ENCODE data around the gene TRAPPC2L.
"Not testable (repeated sequence)": the region's sequence is repeated elsewhere in the genome, so short reads cannot be mapped to it uniquely, and the experiment has no call there.

The TRAPPC2L gene

GRCh38 chr16:88820385-88821025 is 36.4 kb upstream of the TRAPPC2L start:
- H3K4me1 ChIP-seq (ENCODE audit: control insufficient read depth, insufficient read depth, low read length): no peaks in the 10 kb centered on the region
- peaks cover 7 to 16% of the 10 kb centered on the region in 2 donors for H3K36me3 ChIP-seq (ENCODE audit: control insufficient read depth in 2 of 2, insufficient read depth in 2 of 2, low read length in 2 of 2)
- H3K9me3 ChIP-seq (ENCODE audit: control insufficient read depth in 2 of 2, low read length in 2 of 2): no peaks in the 10 kb centered on the region
- H3K27ac ChIP-seq (ENCODE audit: low read length): no peak overlapping the region
- no peak overlapping the region for H3K4me3 ChIP-seq (ENCODE audit: low read length in 2 of 2)
- H3K27me3 ChIP-seq (ENCODE audit: control insufficient read depth in 1 of 2, insufficient read depth in 2 of 2, low read length in 2 of 2): no peaks in the 10 kb centered on the region
- no peak overlapping the region for H3K9ac ChIP-seq (ENCODE audit: low read length in 2 of 2)

GRCh38 chr16:88821168-88821850 is 35.6 kb upstream of the TRAPPC2L start:
- Histone ChIP-seq H3K27ac (ENCODE audit: low read length) (no peak overlapping the region), H3K4me1 (ENCODE audit: control insufficient read depth, insufficient read depth, low read length) (no peaks in the 10 kb centered on the region), H3K4me3 (ENCODE audit: low read length in 2 of 2) (no peak overlapping the region), H3K9me3 (ENCODE audit: control insufficient read depth in 2 of 2, low read length in 2 of 2) (no peaks in the 10 kb centered on the region), H3K36me3 (ENCODE audit: control insufficient read depth in 2 of 2, insufficient read depth in 2 of 2, low read length in 2 of 2) (peaks cover 7 to 16% of the 10 kb centered on the region in 2 donors), H3K27me3 (ENCODE audit: control insufficient read depth in 1 of 2, insufficient read depth in 2 of 2, low read length in 2 of 2) (no peaks in the 10 kb centered on the region), H3K9ac (ENCODE audit: low read length in 2 of 2) (no peak overlapping the region)

GRCh38 chr16:88822281-88823040 is 34.5 kb upstream of the TRAPPC2L start:
- Histone ChIP-seq H3K9me3 (ENCODE audit: control insufficient read depth in 2 of 2, low read length in 2 of 2) (no peaks in the 10 kb centered on the region), H3K9ac (ENCODE audit: low read length in 2 of 2) (no peak overlapping the region), H3K36me3 (ENCODE audit: control insufficient read depth in 2 of 2, insufficient read depth in 2 of 2, low read length in 2 of 2) (peaks cover 7 to 19% of the 10 kb centered on the region in 2 donors)

GRCh38 chr16:88823646-88824045 is 33.3 kb upstream of the TRAPPC2L start:
- H3K27ac ChIP-seq (ENCODE audit: low read length); H3K4me1 ChIP-seq (ENCODE audit: control insufficient read depth, insufficient read depth, low read length); H3K27me3 ChIP-seq (ENCODE audit: control insufficient read depth in 1 of 2, insufficient read depth in 2 of 2, low read length in 2 of 2); H3K9ac ChIP-seq (ENCODE audit: low read length in 2 of 2); H3K9me3 ChIP-seq (ENCODE audit: control insufficient read depth in 2 of 2, low read length in 2 of 2); H3K4me3 ChIP-seq (ENCODE audit: low read length in 2 of 2): not testable (repeated sequence)
- peaks cover 7 to 22% of the 10 kb centered on the region in 2 donors for H3K36me3 ChIP-seq (ENCODE audit: control insufficient read depth in 2 of 2, insufficient read depth in 2 of 2, low read length in 2 of 2)

More at GRCh38 chr16:88822281-88823040, 34.5 kb upstream of the TRAPPC2L start:
- no peak overlapping the region for H3K27ac ChIP-seq (ENCODE audit: low read length)
- no peaks in the 10 kb centered on the region for H3K27me3 ChIP-seq (ENCODE audit: control insufficient read depth in 1 of 2, insufficient read depth in 2 of 2, low read length in 2 of 2)
- H3K4me3 ChIP-seq (ENCODE audit: low read length in 2 of 2): no peak overlapping the region
- H3K4me1 ChIP-seq (ENCODE audit: control insufficient read depth, insufficient read depth, low read length): no peaks in the 10 kb centered on the region

GRCh38 chr16:88824256-88825077 is 32.5 kb upstream of the TRAPPC2L start:
- Histone ChIP-seq H3K9ac (ENCODE audit: low read length in 2 of 2) (no peak overlapping the region), H3K4me3 (ENCODE audit: low read length in 2 of 2) (no peak overlapping the region), H3K27me3 (ENCODE audit: control insufficient read depth in 1 of 2, insufficient read depth in 2 of 2, low read length in 2 of 2) (no peaks in the 10 kb centered on the region), H3K4me1 (ENCODE audit: control insufficient read depth, insufficient read depth, low read length) (no peaks in the 10 kb centered on the region), H3K36me3 (ENCODE audit: control insufficient read depth in 2 of 2, insufficient read depth in 2 of 2, low read length in 2 of 2) (peaks cover 7 to 22% of the 10 kb centered on the region in 2 donors), H3K27ac (ENCODE audit: low read length) (no peak overlapping the region), H3K9me3 (ENCODE audit: control insufficient read depth in 2 of 2, low read length in 2 of 2) (no peaks in the 10 kb centered on the region)

- no peak overlapping the region for H3K9ac ChIP-seq (ENCODE audit: low read length in 2 of 2)
- no peak overlapping the region for H3K4me3 ChIP-seq (ENCODE audit: low read length in 2 of 2)
- H3K36me3 ChIP-seq (ENCODE audit: control insufficient read depth in 2 of 2, insufficient read depth in 2 of 2, low read length in 2 of 2): peaks cover 7 to 22% of the 10 kb centered on the region in 2 donors
- no peaks in the 10 kb centered on the region for H3K9me3 ChIP-seq (ENCODE audit: control insufficient read depth in 2 of 2, low read length in 2 of 2)
- H3K27me3 ChIP-seq (ENCODE audit: control insufficient read depth in 1 of 2, insufficient read depth in 2 of 2, low read length in 2 of 2): no peaks in the 10 kb centered on the region
- no peak overlapping the region for H3K27ac ChIP-seq (ENCODE audit: low read length)
- H3K4me1 ChIP-seq (ENCODE audit: control insufficient read depth, insufficient read depth, low read length): peaks cover under 1% of the 10 kb centered on the region
Observed at GRCh38 chr16:88825146-88825545, 31.8 kb upstream of the TRAPPC2L start.

GRCh38 chr16:88826070-88826840 is 30.7 kb upstream of the TRAPPC2L start:
- no peak overlapping the region for H3K9ac ChIP-seq (ENCODE audit: low read length in 2 of 2)
- no peak overlapping the region for H3K4me3 ChIP-seq (ENCODE audit: low read length in 2 of 2)
- H3K27ac ChIP-seq (ENCODE audit: low read length): no peak overlapping the region
- no peaks in the 10 kb centered on the region for H3K27me3 ChIP-seq (ENCODE audit: control insufficient read depth in 1 of 2, insufficient read depth in 2 of 2, low read length in 2 of 2)
- peaks cover 2% of the 10 kb centered on the region for H3K4me1 ChIP-seq (ENCODE audit: control insufficient read depth, insufficient read depth, low read length)
- peaks cover 7 to 20% of the 10 kb centered on the region in 2 donors for H3K36me3 ChIP-seq (ENCODE audit: control insufficient read depth in 2 of 2, insufficient read depth in 2 of 2, low read length in 2 of 2)
- no peaks in the 10 kb centered on the region for H3K9me3 ChIP-seq (ENCODE audit: control insufficient read depth in 2 of 2, low read length in 2 of 2)

- peaks cover 2% of the 10 kb centered on the region for H3K4me1 ChIP-seq (ENCODE audit: control insufficient read depth, insufficient read depth, low read length)
- H3K27ac ChIP-seq (ENCODE audit: low read length): no peak overlapping the region
- H3K27me3 ChIP-seq (ENCODE audit: control insufficient read depth in 1 of 2, insufficient read depth in 2 of 2, low read length in 2 of 2): no peaks in the 10 kb centered on the region
- no peak overlapping the region for H3K9ac ChIP-seq (ENCODE audit: low read length in 2 of 2)
- no peak overlapping the region for H3K4me3 ChIP-seq (ENCODE audit: low read length in 2 of 2)
- no peaks in the 10 kb centered on the region for H3K9me3 ChIP-seq (ENCODE audit: control insufficient read depth in 2 of 2, low read length in 2 of 2)
- peaks cover 7 to 12% of the 10 kb centered on the region in 2 donors for H3K36me3 ChIP-seq (ENCODE audit: control insufficient read depth in 2 of 2, insufficient read depth in 2 of 2, low read length in 2 of 2)
Observed at GRCh38 chr16:88827727-88828126, 29.2 kb upstream of the TRAPPC2L start.

GRCh38 chr16:88828711-88829110 is 28.2 kb upstream of the TRAPPC2L start:
- peaks cover 2% of the 10 kb centered on the region for H3K4me1 ChIP-seq (ENCODE audit: control insufficient read depth, insufficient read depth, low read length)
- peaks cover 5 to 10% of the 10 kb centered on the region in 2 donors for H3K36me3 ChIP-seq (ENCODE audit: control insufficient read depth in 2 of 2, insufficient read depth in 2 of 2, low read length in 2 of 2)
- no peak overlapping the region for H3K4me3 ChIP-seq (ENCODE audit: low read length in 2 of 2)
- no peaks in the 10 kb centered on the region for H3K9me3 ChIP-seq (ENCODE audit: control insufficient read depth in 2 of 2, low read length in 2 of 2)
- no peaks in the 10 kb centered on the region for H3K27me3 ChIP-seq (ENCODE audit: control insufficient read depth in 1 of 2, insufficient read depth in 2 of 2, low read length in 2 of 2)
- no peak overlapping the region for H3K27ac ChIP-seq (ENCODE audit: low read length)
- H3K9ac ChIP-seq (ENCODE audit: low read length in 2 of 2): no peak overlapping the region

GRCh38 chr16:88830258-88830657 is 26.7 kb upstream of the TRAPPC2L start:
- Histone ChIP-seq H3K4me3 (ENCODE audit: low read length in 2 of 2) (no peak overlapping the region), H3K9me3 (ENCODE audit: control insufficient read depth in 2 of 2, low read length in 2 of 2) (no peaks in the 10 kb centered on the region), H3K27ac (ENCODE audit: low read length) (no peak overlapping the region), H3K4me1 (ENCODE audit: control insufficient read depth, insufficient read depth, low read length) (peaks cover 2% of the 10 kb centered on the region), H3K27me3 (ENCODE audit: control insufficient read depth in 1 of 2, insufficient read depth in 2 of 2, low read length in 2 of 2) (no peaks in the 10 kb centered on the region), H3K36me3 (ENCODE audit: control insufficient read depth in 2 of 2, insufficient read depth in 2 of 2, low read length in 2 of 2) (peaks cover 0 to 11% of the 10 kb centered on the region in 2 donors), H3K9ac (ENCODE audit: low read length in 2 of 2) (no peak overlapping the region)

Data from stomach smooth muscle (tissue), 2 donors.